ENCODE data around the gene MFSD6L.

DNA sequence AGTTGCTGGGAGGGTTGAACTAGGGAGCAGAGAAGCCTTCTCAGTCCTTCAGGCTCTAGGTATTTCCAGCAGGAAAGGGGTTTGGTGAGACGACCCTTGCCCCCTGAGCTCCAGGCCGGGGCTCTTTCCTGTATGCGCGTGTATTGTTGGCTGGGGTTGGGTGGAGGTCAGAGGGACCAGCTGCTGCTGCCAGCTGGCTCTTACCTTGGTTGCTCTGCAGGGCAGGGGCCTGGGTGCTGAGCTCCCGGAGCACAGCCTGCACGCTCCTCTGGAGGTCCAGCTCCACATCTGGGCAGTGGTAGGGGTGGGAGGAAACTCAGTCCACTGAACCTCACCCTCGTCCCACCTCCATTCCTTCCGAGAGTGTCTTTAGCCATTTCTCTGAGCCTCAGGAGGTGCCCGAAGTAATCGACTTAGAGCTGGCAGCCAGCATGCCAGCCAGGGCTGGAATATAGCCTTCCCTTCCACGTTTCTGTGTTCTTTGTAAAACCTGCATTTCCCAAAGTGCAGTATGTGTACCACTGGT, 40.3 kb upstream of the MFSD6L start:
- TF ChIP-seq, protein P1, sequence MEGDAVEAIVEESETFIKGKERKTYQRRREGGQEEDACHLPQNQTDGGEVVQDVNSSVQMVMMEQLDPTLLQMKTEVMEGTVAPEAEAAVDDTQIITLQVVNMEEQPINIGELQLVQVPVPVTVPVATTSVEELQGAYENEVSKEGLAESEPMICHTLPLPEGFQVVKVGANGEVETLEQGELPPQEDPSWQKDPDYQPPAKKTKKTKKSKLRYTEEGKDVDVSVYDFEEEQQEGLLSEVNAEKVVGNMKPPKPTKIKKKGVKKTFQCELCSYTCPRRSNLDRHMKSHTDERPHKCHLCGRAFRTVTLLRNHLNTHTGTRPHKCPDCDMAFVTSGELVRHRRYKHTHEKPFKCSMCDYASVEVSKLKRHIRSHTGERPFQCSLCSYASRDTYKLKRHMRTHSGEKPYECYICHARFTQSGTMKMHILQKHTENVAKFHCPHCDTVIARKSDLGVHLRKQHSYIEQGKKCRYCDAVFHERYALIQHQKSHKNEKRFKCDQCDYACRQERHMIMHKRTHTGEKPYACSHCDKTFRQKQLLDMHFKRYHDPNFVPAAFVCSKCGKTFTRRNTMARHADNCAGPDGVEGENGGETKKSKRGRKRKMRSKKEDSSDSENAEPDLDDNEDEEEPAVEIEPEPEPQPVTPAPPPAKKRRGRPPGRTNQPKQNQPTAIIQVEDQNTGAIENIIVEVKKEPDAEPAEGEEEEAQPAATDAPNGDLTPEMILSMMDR (IDR thresholded peaks at IDR 0.05; ENCODE audit: insufficient read depth, low read length, poor library complexity, severe bottlenecking): no peak
- TF ChIP-seq EZH2phosphoT487 (conservative IDR thresholded peaks at IDR 0.05; ENCODE audit: low read length): no peak

Measured in SU-DHL-6 (cell line).